ENCODE measurements around the gene AVPR1B.

The AVPR1B gene

DNA sequence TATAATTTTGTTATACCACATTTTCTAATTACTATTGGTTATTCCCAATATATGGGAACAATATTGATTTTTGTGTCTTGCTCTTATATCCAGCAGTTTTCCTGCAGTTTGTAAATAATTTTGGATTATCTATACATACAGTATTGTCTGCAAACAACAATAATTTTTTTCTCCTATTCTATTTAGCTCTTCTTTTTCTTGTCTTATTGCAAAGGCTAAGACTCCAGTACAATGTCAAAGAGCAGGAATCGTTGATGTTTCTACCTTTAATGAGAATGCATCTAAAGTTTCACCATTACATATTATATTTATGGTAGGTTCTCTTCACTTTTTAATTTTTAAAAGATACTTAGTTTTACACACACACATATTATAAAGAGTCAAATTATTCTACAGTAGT lies 4.1 kb upstream of the AVPR1B start:
- H3K4me1 Mint-ChIP-seq: peaks cover 13 to 18% of the 10 kb centered on the region in 2 donors
- no peak for DNase-seq
- no peak overlapping the region for H3K4me3 Mint-ChIP-seq
- H3K36me3 Mint-ChIP-seq: peaks cover 6 to 9% of the 10 kb centered on the region in 2 donors
- peaks cover 7 to 12% of the 10 kb centered on the region in 2 donors for H3K9me3 Mint-ChIP-seq
- ATAC-seq (replicated peaks): no peak
- no peak overlapping the region for H3K27ac Mint-ChIP-seq
- H3K27me3 Mint-ChIP-seq: peaks cover 41 to 62% of the 10 kb centered on the region in 2 donors

GRCh38 chr1:206120406-206120805 lies 3.2 kb upstream of the AVPR1B start:
- Mint-ChIP-seq H3K9me3 (peaks cover 7 to 12% of the 10 kb centered on the region in 2 donors), H3K36me3 (peaks cover 6 to 9% of the 10 kb centered on the region in 2 donors), H3K4me3 (no peak overlapping the region), H3K27me3 (peaks cover 41 to 66% of the 10 kb centered on the region in 2 donors), H3K4me1 (peaks cover 18 to 26% of the 10 kb centered on the region in 2 donors), H3K27ac (no peak overlapping the region)
- DNase-seq (no peak), ATAC-seq (replicated peaks) (no peak)

DNA sequence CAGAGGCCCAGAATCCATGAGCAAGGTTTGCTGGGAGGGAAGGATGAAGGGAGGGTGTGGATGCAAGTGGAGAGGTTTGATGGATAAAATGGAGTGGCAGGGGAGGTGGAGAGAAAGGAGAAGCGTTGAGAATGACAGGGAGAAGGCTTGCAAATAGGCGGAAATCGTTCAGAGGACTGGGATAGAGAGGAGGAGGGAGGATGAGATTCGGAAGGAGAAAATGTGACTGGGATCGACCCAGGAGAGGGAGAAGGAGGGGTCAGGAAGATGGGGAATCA lies 376 bp downstream of the AVPR1B start:
- DNase-seq: no peak
- ATAC-seq (replicated peaks): no peak
- H3K9me3 Mint-ChIP-seq: peaks cover 5 to 7% of the 10 kb centered on the region in 2 donors
- H3K4me3 Mint-ChIP-seq: peak overlapping the region; percentile 68 to 73
- peaks cover 25 to 35% of the 10 kb centered on the region in 2 donors for H3K4me1 Mint-ChIP-seq
- peaks cover 1 to 4% of the 10 kb centered on the region in 2 donors for H3K36me3 Mint-ChIP-seq
- H3K27ac Mint-ChIP-seq: peak overlapping the region; percentile 0
- peaks cover 36 to 57% of the 10 kb centered on the region in 2 donors for H3K27me3 Mint-ChIP-seq

DNA sequence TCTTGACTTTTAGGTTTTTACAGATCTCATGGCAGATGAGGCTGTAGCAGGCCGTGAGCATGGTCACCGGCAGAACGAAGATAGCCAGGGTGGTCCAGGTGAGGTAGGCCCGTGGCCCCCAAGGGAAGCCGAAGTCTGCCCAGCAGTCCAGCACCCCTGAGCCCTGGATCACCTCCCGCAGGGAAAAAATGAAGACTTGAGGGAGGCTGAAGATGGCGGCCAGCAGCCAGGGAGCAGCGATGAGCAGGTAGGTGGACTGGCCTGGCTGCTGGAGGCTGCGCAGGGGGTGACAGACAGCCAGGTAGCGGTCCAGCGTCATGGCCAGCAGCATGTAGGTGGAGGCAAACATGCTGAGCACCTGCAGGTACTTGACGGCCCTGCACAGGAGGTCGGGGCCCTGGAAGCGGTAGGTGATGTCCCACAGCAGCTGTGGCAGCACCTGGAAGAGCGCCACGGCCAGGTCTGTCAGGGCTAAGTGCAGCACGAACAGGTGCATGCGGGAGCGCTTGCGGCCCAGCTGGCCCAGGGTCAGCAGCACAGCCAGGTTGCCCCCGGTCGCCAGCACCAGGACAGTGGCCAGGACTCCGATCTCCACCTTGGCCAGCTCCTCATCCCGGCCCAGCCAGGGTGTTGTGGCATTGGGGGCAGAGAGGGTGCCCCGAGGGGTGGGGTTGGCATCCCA lies 856 bp downstream of the AVPR1B start:
- H3K36me3 Mint-ChIP-seq: peaks cover 1 to 3% of the 10 kb centered on the region in 2 donors
- peaks cover 25 to 35% of the 10 kb centered on the region in 2 donors for H3K4me1 Mint-ChIP-seq
- H3K27me3 Mint-ChIP-seq: peaks cover 31 to 52% of the 10 kb centered on the region in 2 donors

GRCh38 chr1:206115791-206116190 lies 1.4 kb downstream of the AVPR1B start:
- Mint-ChIP-seq H3K4me3 (no peak overlapping the region), H3K27ac (peak overlapping the region; percentile 63), H3K9me3 (no peaks in the 10 kb centered on the region), H3K36me3 (peaks cover 0 to 1% of the 10 kb centered on the region in 2 donors), H3K27me3 (peaks cover 27 to 48% of the 10 kb centered on the region in 2 donors), H3K4me1 (peaks cover 25 to 35% of the 10 kb centered on the region in 2 donors)
- no peak for ATAC-seq (replicated peaks)
- no peak for DNase-seq

More for the DNA sequence above, 856 bp downstream of the AVPR1B start:
- Mint-ChIP-seq H3K9me3 (peaks cover 3% of the 10 kb centered on the region in 2 donors), H3K27ac (peak overlapping the region; percentile 63), H3K4me3 (peak overlapping the region; percentile 68 to 73)
- DNase-seq (no peak), ATAC-seq (replicated peaks) (no peak)

- ATAC-seq (replicated peaks): no peak
- H3K4me1 Mint-ChIP-seq: peaks cover 25 to 35% of the 10 kb centered on the region in 2 donors
- H3K27me3 Mint-ChIP-seq: peaks cover 23 to 41% of the 10 kb centered on the region in 2 donors
- DNase-seq: no peak
- H3K36me3 Mint-ChIP-seq: peaks cover 0 to 1% of the 10 kb centered on the region in 2 donors
- no peak overlapping the region for H3K27ac Mint-ChIP-seq
- no peaks in the 10 kb centered on the region for H3K9me3 Mint-ChIP-seq
- no peak overlapping the region for H3K4me3 Mint-ChIP-seq
These were observed 2.2 kb downstream of the AVPR1B start for GRCh38 chr1:206114692-206115640.

GRCh38 chr1:206112600-206113301 lies 4.4 kb downstream of the AVPR1B start:
- peaks cover 9 to 23% of the 10 kb centered on the region in 2 donors for H3K27me3 Mint-ChIP-seq
- no peak overlapping the region for H3K27ac Mint-ChIP-seq
- no peak for DNase-seq
- H3K9me3 Mint-ChIP-seq: no peaks in the 10 kb centered on the region
- H3K36me3 Mint-ChIP-seq: peaks cover 0 to 1% of the 10 kb centered on the region in 2 donors
- H3K4me1 Mint-ChIP-seq: peaks cover 20 to 29% of the 10 kb centered on the region in 2 donors
- ATAC-seq (replicated peaks): no peak
- H3K4me3 Mint-ChIP-seq: no peak overlapping the region

DNA sequence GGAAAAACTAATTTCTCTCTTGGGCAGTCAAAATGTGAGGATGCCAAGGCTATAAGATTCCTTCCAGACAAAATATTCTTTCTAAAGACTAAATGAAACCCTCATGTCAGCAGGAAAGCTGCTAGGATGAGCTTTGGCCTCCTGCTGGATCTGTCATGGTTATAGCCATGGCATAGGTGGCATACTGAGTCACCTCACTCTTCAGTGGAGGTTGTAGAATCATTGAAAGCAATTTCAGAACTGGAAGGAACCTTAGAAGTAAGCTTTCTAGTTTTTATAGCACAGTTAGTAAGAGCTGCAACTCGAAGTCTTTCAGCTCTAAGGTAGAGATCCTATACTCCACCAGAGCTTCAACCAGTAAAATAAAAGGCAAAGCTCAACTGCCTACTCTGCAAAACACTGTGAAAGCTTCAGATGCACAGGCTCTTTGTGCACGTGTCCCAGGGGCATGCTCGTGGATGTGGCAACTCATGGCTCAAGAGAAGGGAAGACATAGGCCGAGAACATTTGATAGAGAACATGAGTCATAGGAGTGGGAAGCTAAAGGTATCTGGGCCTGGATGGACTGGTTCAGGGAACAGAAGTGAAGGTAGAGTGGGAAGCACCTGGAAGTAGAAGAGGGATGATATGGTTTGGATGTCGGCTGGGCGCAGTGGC lies 5.8 kb downstream of the AVPR1B start:
- ATAC-seq (replicated peaks): no peak
- H3K27me3 Mint-ChIP-seq: peaks cover 0 to 11% of the 10 kb centered on the region in 2 donors

GRCh38 chr1:206110820-206111219 lies 6.4 kb downstream of the AVPR1B start:
- Mint-ChIP-seq H3K27ac (no peak overlapping the region), H3K4me1 (peaks cover 14 to 25% of the 10 kb centered on the region in 2 donors), H3K27me3 (peaks cover 0 to 6% of the 10 kb centered on the region in 2 donors), H3K36me3 (no peaks in the 10 kb centered on the region), H3K4me3 (no peak overlapping the region), H3K9me3 (no peaks in the 10 kb centered on the region)
- ATAC-seq (replicated peaks): no peak
- DNase-seq: no peak

More for the DNA sequence above, 5.8 kb downstream of the AVPR1B start:
- H3K27ac Mint-ChIP-seq: no peak overlapping the region
- H3K36me3 Mint-ChIP-seq: no peaks in the 10 kb centered on the region
- DNase-seq: no peak
- no peaks in the 10 kb centered on the region for H3K9me3 Mint-ChIP-seq
- no peak overlapping the region for H3K4me3 Mint-ChIP-seq
- peaks cover 15 to 27% of the 10 kb centered on the region in 2 donors for H3K4me1 Mint-ChIP-seq

DNA sequence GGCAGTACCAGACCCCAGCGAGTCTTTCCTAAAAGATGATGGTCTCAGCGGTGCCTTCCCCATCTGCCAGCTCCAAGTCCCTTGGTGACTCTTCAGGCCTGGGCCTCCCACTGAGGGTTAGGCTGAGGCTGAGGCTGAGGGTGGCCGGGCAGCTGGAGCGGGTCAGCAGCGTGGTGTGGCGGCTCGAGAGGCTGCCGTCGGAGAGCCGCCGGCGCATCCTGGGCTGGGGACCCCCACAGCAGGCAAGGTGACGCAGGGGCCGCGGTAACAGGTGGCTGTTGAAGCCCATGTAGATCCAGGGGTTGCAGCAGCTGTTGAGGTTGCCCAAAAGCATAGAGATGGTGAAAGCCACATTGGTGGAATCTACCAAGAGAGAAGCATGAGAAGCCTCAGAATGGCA lies 7.0 kb downstream of the AVPR1B start:
- peaks cover 0 to 6% of the 10 kb centered on the region in 2 donors for H3K27me3 Mint-ChIP-seq
- no peak overlapping the region for H3K27ac Mint-ChIP-seq
- no peaks in the 10 kb centered on the region for H3K36me3 Mint-ChIP-seq
- peaks cover 11 to 25% of the 10 kb centered on the region in 2 donors for H3K4me1 Mint-ChIP-seq
- DNase-seq: no peak
- H3K4me3 Mint-ChIP-seq: no peak overlapping the region
- H3K9me3 Mint-ChIP-seq: no peaks in the 10 kb centered on the region
- no peak for ATAC-seq (replicated peaks)

DNA sequence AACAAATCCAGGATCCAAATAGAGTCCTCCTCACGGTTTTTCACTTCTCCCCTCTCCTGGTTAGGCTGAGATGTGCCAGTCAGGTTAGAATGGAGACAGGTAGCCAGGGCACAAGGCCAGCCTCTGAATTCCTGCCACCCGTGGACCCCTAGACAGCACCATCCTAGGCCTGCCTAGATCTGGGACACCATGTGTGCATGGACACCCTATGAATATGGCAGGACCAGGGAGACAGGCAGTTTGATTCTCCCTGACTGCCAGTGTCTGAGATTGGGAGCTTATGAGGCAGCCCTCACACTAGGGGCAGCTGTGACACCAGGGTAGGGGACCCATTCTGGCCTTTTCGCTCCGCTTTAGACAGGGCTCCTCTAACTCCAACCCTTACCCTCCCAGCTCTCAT lies 7.5 kb downstream of the AVPR1B start:
- H3K27ac Mint-ChIP-seq: peak overlapping the region; percentile 39
- peaks cover 12 to 25% of the 10 kb centered on the region in 2 donors for H3K4me1 Mint-ChIP-seq
- no peak for ATAC-seq (replicated peaks)
- peaks cover 0 to 4% of the 10 kb centered on the region in 2 donors for H3K27me3 Mint-ChIP-seq
- no peaks in the 10 kb centered on the region for H3K36me3 Mint-ChIP-seq
- no peak overlapping the region for H3K4me3 Mint-ChIP-seq
- no peaks in the 10 kb centered on the region for H3K9me3 Mint-ChIP-seq
- no peak for DNase-seq

GRCh38 chr1:206108635-206109034 lies 8.6 kb downstream of the AVPR1B start:
- no peaks in the 10 kb centered on the region for H3K36me3 Mint-ChIP-seq
- H3K27ac Mint-ChIP-seq: no peak overlapping the region
- no peak overlapping the region for H3K4me3 Mint-ChIP-seq
- H3K9me3 Mint-ChIP-seq: no peaks in the 10 kb centered on the region
- no peak for DNase-seq
- H3K27me3 Mint-ChIP-seq: no peaks in the 10 kb centered on the region
- H3K4me1 Mint-ChIP-seq: peaks cover 12 to 27% of the 10 kb centered on the region in 2 donors
- no peak for ATAC-seq (replicated peaks)

- H3K9me3 Mint-ChIP-seq: no peaks in the 10 kb centered on the region
- H3K4me3 Mint-ChIP-seq: no peak overlapping the region
- peaks cover 18 to 34% of the 10 kb centered on the region in 2 donors for H3K4me1 Mint-ChIP-seq
- no peaks in the 10 kb centered on the region for H3K27me3 Mint-ChIP-seq
- no peak for DNase-seq
- H3K36me3 Mint-ChIP-seq: peaks cover 3 to 4% of the 10 kb centered on the region in 2 donors
- peak in 1 of 2 donors; percentile 9 for ATAC-seq (replicated peaks)
- no peak overlapping the region for H3K27ac Mint-ChIP-seq
These were observed 10.0 kb downstream of the AVPR1B start for GRCh38 chr1:206107168-206107544.

Measured in stimulated activated naive B cell treated with anti-CD40 and anti-IgM and Interleukin-4, amounts not matched to agents 10 μg/mL and 1 μg/mL and 100 μg/mL, for 72 hours (primary cell).